ENCODE data around the gene PPAN.

The PPAN gene

GRCh38 chr19:10084803-10085202 lies 21.4 kb upstream of the PPAN start:
- Histone ChIP-seq H3K4me3 (ENCODE audit: low read length) (no peak overlapping the region), H3K27ac (ENCODE audit: low read length) (no peak overlapping the region), H3K4me1 (ENCODE audit: control insufficient read depth, insufficient read depth, low read length) (no peaks in the 10 kb centered on the region), H3K27me3 (ENCODE audit: control insufficient read depth, insufficient read depth, low read length) (no peaks in the 10 kb centered on the region), H3K36me3 (ENCODE audit: control insufficient read depth, insufficient read depth, low read length) (no peaks in the 10 kb centered on the region), H3K9me3 (ENCODE audit: control insufficient read depth, insufficient read depth, low read length) (no peaks in the 10 kb centered on the region)
- no CpG with 5 or more reads among the region's 3 CpGs for WGBS (ENCODE audit: insufficient coverage, insufficient read length)
- no peak for DNase-seq (ENCODE audit: low read depth, low spot score)

- WGBS (ENCODE audit: insufficient coverage, insufficient read length): no CpG with 5 or more reads among the region's 81 CpGs
These were observed 20.2 kb upstream of the PPAN start, which contains the start of gene SHFL for GRCh38 chr19:10085641-10086590. SHFL (plus strand) TSS chr19:10086317; CDS start chr19:10086428, 111 bp downstream.

GRCh38 chr19:10086591-10087192 lies 19.5 kb upstream of the PPAN start:
- Histone ChIP-seq H3K9me3 (ENCODE audit: control insufficient read depth, insufficient read depth, low read length) (no peaks in the 10 kb centered on the region), H3K4me1 (ENCODE audit: control insufficient read depth, insufficient read depth, low read length) (no peaks in the 10 kb centered on the region), H3K4me3 (ENCODE audit: low read length) (peak overlapping the region; percentile 97), H3K36me3 (ENCODE audit: control insufficient read depth, insufficient read depth, low read length) (0 out of 2 replicates have a peak, but pooled peaks cover 2% of the 10 kb centered on the region), H3K27ac (ENCODE audit: low read length) (no peak overlapping the region), H3K27me3 (ENCODE audit: control insufficient read depth, insufficient read depth, low read length) (no peaks in the 10 kb centered on the region)
- no CpG with 5 or more reads among the region's 43 CpGs for WGBS (ENCODE audit: insufficient coverage, insufficient read length)
- no peak for DNase-seq (ENCODE audit: low read depth, low spot score)

More at GRCh38 chr19:10085641-10086590, 20.2 kb upstream of the PPAN start, which contains the start of gene SHFL:
- Histone ChIP-seq H3K27me3 (ENCODE audit: control insufficient read depth, insufficient read depth, low read length) (no peaks in the 10 kb centered on the region), H3K9me3 (ENCODE audit: control insufficient read depth, insufficient read depth, low read length) (no peaks in the 10 kb centered on the region), H3K36me3 (ENCODE audit: control insufficient read depth, insufficient read depth, low read length) (no peaks in the 10 kb centered on the region), H3K4me3 (ENCODE audit: low read length) (peak within 1 kb of the TSS; percentile 97), H3K27ac (ENCODE audit: low read length) (no peak within 1 kb of the TSS), H3K4me1 (ENCODE audit: control insufficient read depth, insufficient read depth, low read length) (no peaks in the 10 kb centered on the region)
- no peak for DNase-seq (ENCODE audit: low read depth, low spot score)

GRCh38 chr19:10087296-10088061 lies 18.7 kb upstream of the PPAN start:
- no CpG with 5 or more reads among the region's 18 CpGs for WGBS (ENCODE audit: insufficient coverage, insufficient read length)
- no peaks in the 10 kb centered on the region for H3K27me3 ChIP-seq (ENCODE audit: control insufficient read depth, insufficient read depth, low read length)
- no peaks in the 10 kb centered on the region for H3K4me1 ChIP-seq (ENCODE audit: control insufficient read depth, insufficient read depth, low read length)
- DNase-seq (ENCODE audit: low read depth, low spot score): no peak
- H3K4me3 ChIP-seq (ENCODE audit: low read length): peak overlapping the region; percentile 97; the same call in 1 of the 2 replicates
- 0 out of 2 replicates have a peak, but pooled peaks cover 4% of the 10 kb centered on the region for H3K36me3 ChIP-seq (ENCODE audit: control insufficient read depth, insufficient read depth, low read length)
- no peaks in the 10 kb centered on the region for H3K9me3 ChIP-seq (ENCODE audit: control insufficient read depth, insufficient read depth, low read length)
- H3K27ac ChIP-seq (ENCODE audit: low read length): no peak overlapping the region

GRCh38 chr19:10088949-10089554 lies 17.1 kb upstream of the PPAN start:
- Histone ChIP-seq H3K36me3 (ENCODE audit: control insufficient read depth, insufficient read depth, low read length) (0 out of 2 replicates have a peak, but pooled peaks cover 5% of the 10 kb centered on the region), H3K4me1 (ENCODE audit: control insufficient read depth, insufficient read depth, low read length) (no peaks in the 10 kb centered on the region), H3K9me3 (ENCODE audit: control insufficient read depth, insufficient read depth, low read length) (no peaks in the 10 kb centered on the region), H3K27ac (ENCODE audit: low read length) (no peak overlapping the region), H3K4me3 (ENCODE audit: low read length) (no peak overlapping the region), H3K27me3 (ENCODE audit: control insufficient read depth, insufficient read depth, low read length) (no peaks in the 10 kb centered on the region)
- no peak for DNase-seq (ENCODE audit: low read depth, low spot score)
- no CpG with 5 or more reads among the region's 6 CpGs for WGBS (ENCODE audit: insufficient coverage, insufficient read length)

- Histone ChIP-seq H3K9me3 (ENCODE audit: control insufficient read depth, insufficient read depth, low read length) (no peaks in the 10 kb centered on the region), H3K4me3 (ENCODE audit: low read length) (no peak overlapping the region), H3K4me1 (ENCODE audit: control insufficient read depth, insufficient read depth, low read length) (no peaks in the 10 kb centered on the region), H3K27me3 (ENCODE audit: control insufficient read depth, insufficient read depth, low read length) (no peaks in the 10 kb centered on the region), H3K27ac (ENCODE audit: low read length) (no peak overlapping the region), H3K36me3 (ENCODE audit: control insufficient read depth, insufficient read depth, low read length) (0 out of 2 replicates have a peak, but pooled peaks cover 5% of the 10 kb centered on the region)
- no CpG with 5 or more reads among the region's 15 CpGs for WGBS (ENCODE audit: insufficient coverage, insufficient read length)
- DNase-seq (ENCODE audit: low read depth, low spot score): no peak
These were observed 16.3 kb upstream of the PPAN start for GRCh38 chr19:10089801-10090375.

GRCh38 chr19:10091370-10091687 lies 14.8 kb upstream of the PPAN start:
- peaks cover 3% of the 10 kb centered on the region; the same call in 1 of the 2 replicates for H3K27me3 ChIP-seq (ENCODE audit: control insufficient read depth, insufficient read depth, low read length)
- H3K4me1 ChIP-seq (ENCODE audit: control insufficient read depth, insufficient read depth, low read length): no peaks in the 10 kb centered on the region; the same call in 1 of the 2 replicates
- H3K9me3 ChIP-seq (ENCODE audit: control insufficient read depth, insufficient read depth, low read length): no peaks in the 10 kb centered on the region
- 0 out of 2 replicates have a peak, but pooled peaks cover 5% of the 10 kb centered on the region for H3K36me3 ChIP-seq (ENCODE audit: control insufficient read depth, insufficient read depth, low read length)
- no peak overlapping the region for H3K4me3 ChIP-seq (ENCODE audit: low read length)
- no peak for DNase-seq (ENCODE audit: low read depth, low spot score)
- H3K27ac ChIP-seq (ENCODE audit: low read length): no peak overlapping the region
- WGBS (ENCODE audit: insufficient coverage, insufficient read length): no CpG with 5 or more reads among the region's 17 CpGs

GRCh38 chr19:10091895-10092641 lies 14.1 kb upstream of the PPAN start:
- DNase-seq (ENCODE audit: low read depth, low spot score): no peak
- 0 out of 2 replicates have a peak, but pooled peaks cover 5% of the 10 kb centered on the region for H3K36me3 ChIP-seq (ENCODE audit: control insufficient read depth, insufficient read depth, low read length)
- H3K27ac ChIP-seq (ENCODE audit: low read length): no peak overlapping the region

GRCh38 chr19:10092648-10093294 lies 13.4 kb upstream of the PPAN start:
- H3K4me1 ChIP-seq (ENCODE audit: control insufficient read depth, insufficient read depth, low read length): no peaks in the 10 kb centered on the region; the same call in 1 of the 2 replicates
- DNase-seq (ENCODE audit: low read depth, low spot score): no peak
- H3K36me3 ChIP-seq (ENCODE audit: control insufficient read depth, insufficient read depth, low read length): 0 out of 2 replicates have a peak, but pooled peaks cover 5% of the 10 kb centered on the region
- no peak overlapping the region for H3K27ac ChIP-seq (ENCODE audit: low read length)
- H3K27me3 ChIP-seq (ENCODE audit: control insufficient read depth, insufficient read depth, low read length): peaks cover 3% of the 10 kb centered on the region; the same call in 1 of the 2 replicates
- WGBS (ENCODE audit: insufficient coverage, insufficient read length): no CpG with 5 or more reads among the region's 9 CpGs
- H3K9me3 ChIP-seq (ENCODE audit: control insufficient read depth, insufficient read depth, low read length): no peaks in the 10 kb centered on the region
- H3K4me3 ChIP-seq (ENCODE audit: low read length): no peak overlapping the region

More at GRCh38 chr19:10091895-10092641, 14.1 kb upstream of the PPAN start:
- WGBS (ENCODE audit: insufficient coverage, insufficient read length): no CpG with 5 or more reads among the region's 13 CpGs
- no peaks in the 10 kb centered on the region for H3K9me3 ChIP-seq (ENCODE audit: control insufficient read depth, insufficient read depth, low read length)
- peaks cover 3% of the 10 kb centered on the region; the same call in 1 of the 2 replicates for H3K27me3 ChIP-seq (ENCODE audit: control insufficient read depth, insufficient read depth, low read length)
- no peaks in the 10 kb centered on the region; the same call in 1 of the 2 replicates for H3K4me1 ChIP-seq (ENCODE audit: control insufficient read depth, insufficient read depth, low read length)
- no peak overlapping the region for H3K4me3 ChIP-seq (ENCODE audit: low read length)

Measured in iPS DF 6.9 (cell line).